ENCODE results near the gene VKORC1.
"Not testable (repeated sequence)": the region's sequence is repeated elsewhere in the genome, so short reads cannot be mapped to it uniquely, and the experiment has no call there.

VKORC1 gene

DNA sequence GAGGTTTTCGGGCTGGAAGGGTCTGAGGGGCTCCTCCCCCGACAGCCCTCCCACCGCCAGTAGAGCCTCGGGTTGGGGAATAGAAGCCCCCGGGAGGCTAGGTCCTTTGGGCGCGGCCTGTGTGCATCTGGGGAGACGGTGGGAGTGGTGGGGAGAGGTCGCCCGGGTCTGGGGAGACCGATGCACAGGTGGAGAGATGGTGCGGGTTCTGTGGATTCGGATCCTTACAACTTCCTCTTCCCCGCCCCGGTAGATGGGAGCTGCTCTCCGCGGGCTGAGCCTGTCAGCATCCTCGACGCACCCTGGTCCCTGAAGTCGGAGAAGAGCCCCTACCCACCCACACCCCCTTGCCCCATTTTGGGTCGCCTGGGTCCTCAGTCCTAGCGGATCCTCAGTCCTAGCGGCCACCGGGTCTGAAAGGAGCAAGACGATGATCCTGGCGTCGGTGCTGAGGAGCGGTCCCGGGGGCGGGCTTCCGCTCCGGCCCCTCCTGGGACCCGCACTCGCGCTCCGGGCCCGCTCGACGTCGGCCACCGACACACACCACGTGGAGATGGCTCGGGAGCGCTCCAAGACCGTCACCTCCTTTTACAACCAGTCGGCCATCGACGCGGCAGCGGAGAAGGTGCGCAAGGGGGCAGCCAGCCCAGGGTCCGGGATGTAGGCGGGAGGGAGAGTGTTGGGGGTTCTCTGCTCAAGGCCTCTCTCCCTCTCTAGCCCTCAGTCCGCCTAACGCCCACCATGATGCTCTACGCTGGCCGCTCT lies 14.4 kb upstream of the VKORC1 start:
- TF ChIP-seq, protein P1, sequence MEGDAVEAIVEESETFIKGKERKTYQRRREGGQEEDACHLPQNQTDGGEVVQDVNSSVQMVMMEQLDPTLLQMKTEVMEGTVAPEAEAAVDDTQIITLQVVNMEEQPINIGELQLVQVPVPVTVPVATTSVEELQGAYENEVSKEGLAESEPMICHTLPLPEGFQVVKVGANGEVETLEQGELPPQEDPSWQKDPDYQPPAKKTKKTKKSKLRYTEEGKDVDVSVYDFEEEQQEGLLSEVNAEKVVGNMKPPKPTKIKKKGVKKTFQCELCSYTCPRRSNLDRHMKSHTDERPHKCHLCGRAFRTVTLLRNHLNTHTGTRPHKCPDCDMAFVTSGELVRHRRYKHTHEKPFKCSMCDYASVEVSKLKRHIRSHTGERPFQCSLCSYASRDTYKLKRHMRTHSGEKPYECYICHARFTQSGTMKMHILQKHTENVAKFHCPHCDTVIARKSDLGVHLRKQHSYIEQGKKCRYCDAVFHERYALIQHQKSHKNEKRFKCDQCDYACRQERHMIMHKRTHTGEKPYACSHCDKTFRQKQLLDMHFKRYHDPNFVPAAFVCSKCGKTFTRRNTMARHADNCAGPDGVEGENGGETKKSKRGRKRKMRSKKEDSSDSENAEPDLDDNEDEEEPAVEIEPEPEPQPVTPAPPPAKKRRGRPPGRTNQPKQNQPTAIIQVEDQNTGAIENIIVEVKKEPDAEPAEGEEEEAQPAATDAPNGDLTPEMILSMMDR (IDR thresholded peaks at IDR 0.05; ENCODE audit: low read depth, low read length, missing control alignments), result no peak
- Histone ChIP-seq H3K27ac (peak overlapping the region; percentile 60), H3K36me3 (replicated peaks) (peaks cover 31% of the 10 kb centered on the region), H3K4me3 (ENCODE audit: low read depth, low read length) (peak overlapping the region; percentile 85), H3K27me3 (replicated peaks) (no peaks in the 10 kb centered on the region)
- no peak for DNase-seq
- in situ Hi-C loops (cut with HindIII; ENCODE audit: low pct_ligation_motif_present, low sequenced_read_pairs), result no loop called here

DNA sequence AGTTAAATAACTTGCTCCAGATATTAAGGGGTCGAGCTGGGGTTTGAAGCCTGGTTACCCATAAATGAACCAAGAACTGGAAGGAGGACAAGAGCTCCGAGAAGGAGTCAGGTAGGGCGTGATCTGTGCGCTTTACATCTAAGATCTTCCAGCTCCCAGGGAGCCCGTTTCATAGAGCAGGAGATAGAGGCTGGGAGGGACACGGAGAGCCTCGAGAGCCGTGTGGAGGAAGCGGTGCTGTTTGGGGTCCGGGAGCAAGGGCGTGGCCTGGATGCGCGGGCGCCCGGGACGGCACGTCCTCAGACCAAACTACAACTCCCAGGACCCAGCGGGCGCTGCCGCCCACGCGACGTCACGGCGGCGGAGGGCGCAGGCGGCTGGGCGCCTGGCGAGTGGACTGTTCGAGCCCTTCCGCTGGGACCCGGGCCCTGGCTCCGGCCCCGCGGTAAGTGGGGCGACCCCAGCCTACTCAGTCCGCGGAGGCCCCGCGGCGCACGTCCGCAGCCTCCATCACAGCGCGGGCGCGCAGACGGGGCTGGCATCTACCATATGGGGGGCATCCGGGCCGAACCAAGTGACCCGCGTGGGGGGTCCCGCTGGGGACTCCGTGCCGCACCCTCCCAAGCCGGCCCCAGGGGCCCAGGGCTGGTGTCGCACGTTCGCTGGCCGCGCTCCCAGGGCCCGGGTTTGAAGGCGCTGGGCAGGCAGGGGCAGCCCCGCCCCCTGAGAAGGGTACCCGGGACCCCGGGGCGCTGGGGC lies 13.6 kb upstream of the VKORC1 start, which contains the start of gene BCKDK:
Gene BCKDK (plus strand): TSS at position 352 of the 759 bp plus-strand sequence. CDS start 838 bp downstream, outside the sequence.
- TF ChIP-seq, protein P1 (IDR thresholded peaks at IDR 0.05; ENCODE audit: low read depth, low read length, missing control alignments), result no peak
- Histone ChIP-seq H3K4me3 (ENCODE audit: low read depth, low read length) (peak within 1 kb of the TSS; percentile 85), H3K27me3 (replicated peaks) (no peaks in the 10 kb centered on the region), H3K27ac (peak within 1 kb of the TSS; percentile 60), H3K36me3 (replicated peaks) (peaks cover 31% of the 10 kb centered on the region)
- peak; percentile 49 for DNase-seq
- in situ Hi-C loops (cut with HindIII; ENCODE audit: low pct_ligation_motif_present, low sequenced_read_pairs), result no loop called here

DNA sequence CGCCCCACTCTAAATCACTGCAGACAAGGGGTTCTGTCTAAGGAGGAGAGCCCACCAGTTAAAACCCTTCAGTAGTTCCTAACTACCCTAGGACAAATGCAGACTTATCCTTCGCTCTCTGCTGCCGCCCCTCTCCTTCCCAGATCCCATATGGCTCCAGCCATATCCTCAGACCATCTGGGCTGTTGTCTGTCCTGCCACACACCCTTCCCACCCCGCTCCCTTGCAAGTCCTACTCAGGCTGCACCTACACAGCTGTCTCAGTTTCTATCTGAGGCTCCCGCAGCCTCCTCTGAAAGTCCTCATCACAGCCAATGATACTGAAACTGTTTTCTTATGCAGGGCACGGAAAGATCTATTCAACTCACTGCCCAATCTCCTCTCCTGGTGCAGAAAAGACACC lies 12.9 kb upstream of the VKORC1 start:
- Histone ChIP-seq H3K36me3 (replicated peaks) (peaks cover 27% of the 10 kb centered on the region), H3K27ac (no peak overlapping the region), H3K4me3 (ENCODE audit: low read depth, low read length) (no peak overlapping the region), H3K27me3 (replicated peaks) (no peaks in the 10 kb centered on the region)
- TF ChIP-seq, protein P1 (IDR thresholded peaks at IDR 0.05; ENCODE audit: low read depth, low read length, missing control alignments), result no peak
- no peak for DNase-seq
- in situ Hi-C loops (cut with HindIII; ENCODE audit: low pct_ligation_motif_present, low sequenced_read_pairs), result no loop called here

DNA sequence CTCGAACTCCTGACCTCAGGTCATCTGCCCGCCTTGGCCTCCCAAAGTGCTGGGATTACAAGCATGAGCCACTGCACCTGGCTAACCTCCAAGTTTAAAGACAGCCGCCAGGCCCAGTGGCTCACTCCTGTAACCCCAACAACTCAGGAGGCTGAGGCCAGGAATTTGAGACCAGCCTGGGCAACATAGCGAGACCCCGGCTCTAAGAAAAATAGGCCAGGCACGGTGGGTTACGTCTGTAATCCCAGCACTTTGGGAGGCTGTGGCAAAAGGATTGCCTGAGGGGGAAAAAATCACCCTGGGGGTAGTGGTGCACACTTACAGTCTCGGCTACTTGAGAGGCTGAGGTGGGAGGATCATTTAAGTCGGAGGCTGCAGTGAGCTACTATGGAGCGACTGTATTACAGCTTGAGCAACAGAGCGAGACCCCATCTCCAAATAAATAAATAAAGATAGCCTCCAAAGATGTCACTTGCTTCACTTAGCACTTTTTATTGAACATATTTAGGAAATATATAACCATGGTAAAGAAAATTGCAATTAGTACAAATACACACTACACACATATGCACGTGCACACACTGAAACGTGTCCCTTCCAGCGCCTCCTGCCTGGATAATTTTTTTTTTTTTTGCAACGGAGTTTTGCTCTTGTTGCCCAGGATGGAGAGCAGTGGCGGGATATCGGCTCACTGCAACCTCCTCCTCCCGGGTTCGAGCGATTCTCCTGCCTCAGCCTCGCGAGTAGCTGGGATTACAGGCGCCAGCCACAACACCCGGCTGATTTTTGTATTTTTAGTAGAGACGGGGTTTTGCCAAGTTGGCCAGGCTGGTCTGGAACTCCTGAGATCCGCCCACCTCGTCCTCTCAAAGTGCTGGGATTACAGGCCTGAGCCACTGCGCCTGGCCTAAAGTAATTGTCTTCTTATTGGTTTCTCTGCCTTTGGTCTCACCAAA lies 12.2 kb upstream of the VKORC1 start:
- TF ChIP-seq, protein P1 (IDR thresholded peaks at IDR 0.05; ENCODE audit: low read depth, low read length, missing control alignments), result no peak
- Histone ChIP-seq H3K4me3 (ENCODE audit: low read depth, low read length) (no peak overlapping the region), H3K36me3 (replicated peaks) (peaks cover 23% of the 10 kb centered on the region), H3K27ac (no peak overlapping the region), H3K27me3 (replicated peaks) (no peaks in the 10 kb centered on the region)
- no peak for DNase-seq
- in situ Hi-C loops (cut with HindIII; ENCODE audit: low pct_ligation_motif_present, low sequenced_read_pairs), result no loop called here

DNA sequence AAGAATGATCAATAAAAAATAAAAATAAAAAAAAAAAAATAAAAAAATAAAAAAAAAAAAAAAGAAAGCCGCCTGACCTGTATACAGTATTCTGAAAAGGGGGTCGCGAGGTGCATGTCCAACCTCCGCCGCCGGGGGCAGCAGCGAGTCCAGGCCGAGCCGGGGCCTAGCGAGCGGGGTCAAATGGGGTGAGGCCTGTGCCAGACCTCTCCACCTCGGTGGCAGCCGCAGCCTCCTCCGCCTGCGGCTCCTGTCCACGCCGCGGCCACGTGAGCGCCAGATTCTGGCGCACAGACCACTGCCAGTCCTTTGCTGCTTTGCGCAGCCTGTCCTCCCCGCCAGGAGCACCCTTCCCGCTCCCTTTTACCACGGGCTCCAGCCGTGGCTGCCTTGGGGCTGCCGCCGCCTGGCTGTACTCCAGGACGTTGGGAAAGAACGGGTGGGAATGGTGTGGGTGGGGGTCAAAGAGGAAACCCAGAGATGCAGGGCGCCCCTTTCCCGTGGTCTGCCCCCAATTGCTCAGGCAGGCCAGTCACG lies 11.1 kb upstream of the VKORC1 start:
- Histone ChIP-seq H3K27me3 (replicated peaks) (no peaks in the 10 kb centered on the region), H3K27ac (no peak overlapping the region), H3K36me3 (replicated peaks) (peaks cover 13% of the 10 kb centered on the region), H3K4me3 (ENCODE audit: low read depth, low read length) (peak overlapping the region; percentile 17)
- DNase-seq, result peak; percentile 37
- TF ChIP-seq, protein P1 (IDR thresholded peaks at IDR 0.05; ENCODE audit: low read depth, low read length, missing control alignments), result peak; percentile 82
- in situ Hi-C loops (cut with HindIII; ENCODE audit: low pct_ligation_motif_present, low sequenced_read_pairs), result no loop called here

DNA sequence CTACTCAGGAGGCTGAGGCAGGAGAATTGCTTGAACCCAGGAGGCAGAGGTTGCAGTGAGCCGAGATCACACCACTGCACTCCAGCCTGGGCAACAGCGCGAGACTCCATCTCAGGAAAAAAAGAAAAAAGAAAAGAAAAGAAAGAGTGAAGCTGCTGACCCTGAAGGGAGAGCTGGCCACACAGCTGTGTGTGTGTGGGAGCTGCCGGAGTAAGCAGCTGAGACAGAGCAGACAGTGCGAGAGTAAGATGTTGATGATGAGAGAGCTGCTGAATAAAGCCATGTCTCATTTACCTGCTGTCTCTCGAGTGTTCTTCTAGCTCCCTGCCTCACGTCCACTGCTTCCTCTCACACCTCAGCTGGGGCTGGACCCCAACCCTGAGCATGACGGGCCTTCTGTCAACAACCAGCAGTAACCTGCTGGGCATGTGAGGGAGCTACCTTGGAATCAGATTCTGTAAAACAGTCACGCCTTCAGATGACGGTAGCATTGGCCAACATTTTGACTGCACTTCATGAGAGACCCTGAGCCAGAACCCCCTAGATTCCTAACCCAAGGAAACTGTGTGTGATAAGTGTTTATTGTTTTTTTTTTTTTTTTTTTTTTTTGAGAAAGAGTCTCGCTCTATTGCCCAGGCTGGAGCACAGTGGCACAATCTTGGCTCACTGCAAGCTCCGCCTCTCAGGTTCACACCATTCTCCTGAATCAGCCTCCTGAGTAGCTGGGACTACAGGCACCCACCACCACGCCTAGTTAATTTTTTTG lies 6.5 kb upstream of the VKORC1 start:
- in situ Hi-C loops (cut with HindIII; ENCODE audit: low pct_ligation_motif_present, low sequenced_read_pairs); H3K4me3 ChIP-seq (ENCODE audit: low read depth, low read length); DNase-seq; H3K27me3 ChIP-seq (replicated peaks); H3K27ac ChIP-seq; H3K36me3 ChIP-seq (replicated peaks): not testable (repeated sequence)
